Activated T-cell treated with anti-CD3 and anti-CD28 coated beads, Interleukin-2, amount 50 U/mL, for 24 hours (primary cell): Measurements from ENCODE around the gene XRCC4.

ENCODE experiments used
- DNase-seq: peaks from one replicate; pipeline ENCODE4 v3.0.0-alpha.2; 2020
- H3K27ac Mint-ChIP-seq: 2 replicates; pipeline ENCODE4 v1.8.0; 2020; ENCODE audit warnings: mild to moderate bottlenecking, mixed read lengths
- H3K27me3 Mint-ChIP-seq: 2 replicates; pipeline ENCODE4 v1.8.0; 2020; ENCODE audit warnings: mixed read lengths
- H3K36me3 Mint-ChIP-seq: 2 replicates; pipeline ENCODE4 v1.8.0; 2020; ENCODE audit warnings: low read depth, mixed read lengths
- H3K4me1 Mint-ChIP-seq: 2 replicates; pipeline ENCODE4 v1.8.0; 2020; ENCODE audit warnings: low read depth, mixed read lengths
- H3K4me3 Mint-ChIP-seq: 2 replicates; pipeline ENCODE4 v1.8.0; 2020; ENCODE audit warnings: mild to moderate bottlenecking, moderate library complexity, mixed read lengths
- H3K9me3 Mint-ChIP-seq: 2 replicates; pipeline ENCODE4 v1.8.0; 2020; ENCODE audit warnings: mixed read lengths

Gene XRCC4

DNA sequence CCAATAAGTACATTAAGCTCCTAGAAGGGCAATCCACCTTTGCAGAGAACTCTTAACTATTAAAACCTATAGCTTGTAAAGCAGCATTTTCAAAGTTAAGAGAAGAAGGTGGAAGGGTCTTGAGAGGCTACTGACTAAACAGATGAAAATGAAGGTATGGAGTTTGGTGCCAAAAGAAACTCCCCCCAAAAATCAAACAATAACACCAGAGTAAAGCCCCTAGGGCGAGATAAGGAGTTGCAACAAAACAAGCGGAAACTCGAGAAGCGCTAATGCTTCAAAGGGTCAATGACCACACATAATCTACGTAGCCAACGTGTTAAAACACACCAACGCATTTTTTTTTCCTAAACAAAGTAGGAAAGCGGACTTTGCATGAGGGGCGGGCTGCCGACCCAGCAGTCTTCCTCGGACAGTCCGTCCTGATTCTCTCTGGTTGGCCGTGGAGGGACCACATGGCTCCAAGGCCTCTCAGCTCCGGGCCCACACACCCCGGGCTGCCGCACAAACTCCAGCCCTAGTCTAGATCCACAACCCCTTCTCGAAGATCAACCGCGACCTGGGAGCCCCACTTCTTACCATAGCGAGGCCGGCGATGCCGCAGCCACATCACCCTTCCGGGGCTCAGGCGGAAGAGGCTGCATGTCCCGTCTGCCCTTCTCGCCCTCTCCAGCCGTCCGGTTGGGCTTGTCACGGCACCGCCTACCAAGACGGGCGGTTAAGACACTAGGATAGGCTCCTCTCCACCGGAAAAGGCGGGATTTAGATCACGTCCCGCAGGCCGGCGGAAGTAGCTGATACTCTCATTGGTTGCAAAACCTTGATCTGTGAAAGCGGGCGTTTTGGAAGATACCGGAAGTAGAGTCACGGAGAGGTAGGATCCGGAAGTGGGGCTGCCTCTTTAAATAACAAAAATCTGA lies at the start of gene XRCC4, which contains the start of gene TMEM167A:
XRCC4 (plus strand) TSS at position 806 of the 920 bp plus-strand sequence. CDS start 27,373 bp downstream, outside the sequence.
TMEM167A (minus strand) TSS at position 653 of the 920 bp plus-strand sequence; CDS start at position 582, 71 bp downstream.
- H3K4me3 Mint-ChIP-seq: peak within 1 kb of the TSS; percentile 99
- peaks cover 57% of the 10 kb centered on the region for H3K36me3 Mint-ChIP-seq
- H3K27ac Mint-ChIP-seq: peak within 1 kb of the TSS; percentile 99
- no peaks in the 10 kb centered on the region for H3K27me3 Mint-ChIP-seq
- peak; percentile 91 for DNase-seq
- H3K9me3 Mint-ChIP-seq: no peaks in the 10 kb centered on the region
- peaks cover 51% of the 10 kb centered on the region for H3K4me1 Mint-ChIP-seq

DNA sequence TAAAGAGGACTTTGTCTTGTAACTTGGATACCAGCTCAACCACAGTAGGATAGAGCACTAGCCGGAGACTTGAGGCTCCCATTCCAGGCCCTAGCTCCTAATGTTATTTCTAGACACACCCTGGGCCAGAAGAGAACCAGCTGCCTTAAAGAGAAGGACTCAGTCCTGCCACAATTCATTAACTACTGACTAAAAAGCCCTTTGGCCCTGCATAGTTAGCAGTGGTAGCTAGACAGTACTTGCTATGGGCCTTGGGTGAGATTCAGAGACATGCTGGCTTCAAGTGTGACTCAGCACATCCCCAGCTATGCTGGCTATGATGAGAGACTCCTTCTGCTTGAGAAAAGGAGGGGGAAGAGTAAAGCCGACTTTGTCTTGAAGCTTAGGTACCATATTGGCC lies 47.4 kb upstream of the XRCC4 start:
- Mint-ChIP-seq H3K4me1 (no peaks in the 10 kb centered on the region), H3K27ac (no peak overlapping the region), H3K4me3 (no peak overlapping the region), H3K36me3 (no peaks in the 10 kb centered on the region), H3K9me3 (no peaks in the 10 kb centered on the region), H3K27me3 (no peaks in the 10 kb centered on the region)
- no peak for DNase-seq

DNA sequence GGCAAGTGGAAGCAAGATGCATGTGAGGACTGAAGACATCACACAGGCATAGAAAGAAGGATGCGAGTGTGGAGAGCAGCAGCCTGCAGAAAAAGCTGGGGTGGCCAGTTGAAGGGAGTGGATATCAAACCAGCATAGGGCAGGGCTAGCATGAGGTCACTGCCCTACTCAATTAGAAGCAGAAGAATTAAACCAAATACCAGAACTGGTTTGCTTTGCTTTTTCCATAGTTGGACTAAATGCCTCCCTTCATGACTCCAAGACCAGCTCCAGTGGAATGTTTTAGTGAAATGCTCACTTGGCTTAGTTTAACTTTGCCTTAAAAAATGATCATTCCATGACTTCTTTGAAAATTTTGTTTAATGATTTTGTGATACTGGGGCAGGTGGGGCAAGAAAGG lies 46.0 kb upstream of the XRCC4 start:
- Mint-ChIP-seq H3K4me1 (no peaks in the 10 kb centered on the region), H3K27ac (no peak overlapping the region), H3K9me3 (no peaks in the 10 kb centered on the region), H3K36me3 (no peaks in the 10 kb centered on the region), H3K4me3 (no peak overlapping the region), H3K27me3 (no peaks in the 10 kb centered on the region)
- DNase-seq: no peak

GRCh38 chr5:83034036-83034435 lies 43.3 kb upstream of the XRCC4 start:
- no peaks in the 10 kb centered on the region for H3K9me3 Mint-ChIP-seq
- peaks cover 9% of the 10 kb centered on the region for H3K4me1 Mint-ChIP-seq
- H3K27me3 Mint-ChIP-seq: no peaks in the 10 kb centered on the region
- H3K36me3 Mint-ChIP-seq: no peaks in the 10 kb centered on the region
- no peak overlapping the region for H3K27ac Mint-ChIP-seq
- DNase-seq: no peak
- H3K4me3 Mint-ChIP-seq: no peak overlapping the region

DNA sequence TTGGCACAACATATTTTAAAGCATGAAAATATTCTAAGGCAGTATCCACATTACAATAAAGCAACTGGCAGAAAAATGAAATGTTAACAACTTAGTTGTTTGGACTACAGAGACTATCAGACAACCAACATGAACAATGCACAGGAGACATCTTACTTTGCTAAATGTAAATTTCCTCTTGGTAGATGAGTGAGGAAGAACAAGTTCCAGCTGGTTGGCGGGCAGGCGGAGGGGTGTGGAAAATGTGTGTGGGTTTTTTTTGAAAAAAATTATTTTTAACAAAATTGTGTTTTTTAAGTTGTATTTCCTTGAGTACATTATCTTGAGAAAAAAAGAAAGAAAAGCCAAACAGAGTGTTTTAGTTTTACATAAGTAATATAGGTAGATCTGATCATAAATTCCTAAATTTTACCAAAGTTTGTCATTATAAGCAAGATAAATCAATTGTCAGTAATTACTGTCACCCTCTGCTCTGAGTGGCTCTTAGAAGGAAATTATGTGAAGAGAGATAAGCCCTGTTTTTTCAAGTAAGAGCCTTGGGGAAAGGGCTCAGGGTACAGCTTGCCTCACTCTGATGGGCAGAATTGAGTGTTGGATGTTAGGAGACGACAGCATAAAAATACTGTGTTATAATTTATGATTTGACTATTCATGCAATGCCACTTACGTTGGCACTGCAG lies 42.7 kb upstream of the XRCC4 start:
- no peak overlapping the region for H3K27ac Mint-ChIP-seq
- no peak for DNase-seq
- H3K27me3 Mint-ChIP-seq: no peaks in the 10 kb centered on the region
- no peak overlapping the region for H3K4me3 Mint-ChIP-seq
- no peaks in the 10 kb centered on the region for H3K9me3 Mint-ChIP-seq
- peaks cover 9% of the 10 kb centered on the region for H3K4me1 Mint-ChIP-seq
- H3K36me3 Mint-ChIP-seq: no peaks in the 10 kb centered on the region

DNA sequence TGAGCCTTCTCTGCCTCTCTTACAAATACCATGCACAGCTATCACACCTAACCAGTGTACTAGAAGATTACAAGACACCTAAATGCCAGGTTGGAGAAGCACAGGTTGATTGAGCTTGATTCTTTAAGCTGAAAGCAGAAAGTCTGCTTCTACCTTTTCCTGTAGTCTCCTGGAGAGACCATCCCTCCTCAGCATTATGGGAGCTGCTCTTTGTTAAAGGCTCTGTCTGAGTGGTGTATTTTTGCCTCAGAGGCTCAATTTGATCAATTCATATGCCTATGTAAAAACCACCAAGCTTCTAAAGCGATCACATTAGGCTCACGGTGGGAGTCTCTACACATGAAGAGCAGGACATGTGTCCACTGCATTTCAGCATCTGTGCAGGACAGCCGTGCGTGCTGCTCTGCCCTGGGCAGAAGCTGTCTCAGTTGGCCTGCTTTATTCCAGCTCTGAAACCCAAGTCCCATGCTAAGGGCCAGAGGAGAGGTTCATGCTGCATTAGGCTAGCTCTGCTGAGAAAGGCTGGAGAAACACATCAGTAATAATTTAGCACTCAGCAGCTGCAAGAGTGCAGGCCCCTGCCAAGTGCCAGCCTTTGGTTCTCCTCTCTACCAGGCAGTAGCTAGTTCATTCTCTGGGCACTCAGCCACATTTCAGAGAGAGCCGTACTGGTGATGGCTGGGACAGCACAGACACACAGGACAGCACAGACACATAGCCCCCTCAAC lies 41.8 kb upstream of the XRCC4 start:
- H3K36me3 Mint-ChIP-seq: no peaks in the 10 kb centered on the region
- peaks cover 9% of the 10 kb centered on the region for H3K4me1 Mint-ChIP-seq
- H3K27ac Mint-ChIP-seq: no peak overlapping the region
- no peaks in the 10 kb centered on the region for H3K27me3 Mint-ChIP-seq
- H3K9me3 Mint-ChIP-seq: no peaks in the 10 kb centered on the region
- H3K4me3 Mint-ChIP-seq: no peak overlapping the region
- DNase-seq: no peak

DNA sequence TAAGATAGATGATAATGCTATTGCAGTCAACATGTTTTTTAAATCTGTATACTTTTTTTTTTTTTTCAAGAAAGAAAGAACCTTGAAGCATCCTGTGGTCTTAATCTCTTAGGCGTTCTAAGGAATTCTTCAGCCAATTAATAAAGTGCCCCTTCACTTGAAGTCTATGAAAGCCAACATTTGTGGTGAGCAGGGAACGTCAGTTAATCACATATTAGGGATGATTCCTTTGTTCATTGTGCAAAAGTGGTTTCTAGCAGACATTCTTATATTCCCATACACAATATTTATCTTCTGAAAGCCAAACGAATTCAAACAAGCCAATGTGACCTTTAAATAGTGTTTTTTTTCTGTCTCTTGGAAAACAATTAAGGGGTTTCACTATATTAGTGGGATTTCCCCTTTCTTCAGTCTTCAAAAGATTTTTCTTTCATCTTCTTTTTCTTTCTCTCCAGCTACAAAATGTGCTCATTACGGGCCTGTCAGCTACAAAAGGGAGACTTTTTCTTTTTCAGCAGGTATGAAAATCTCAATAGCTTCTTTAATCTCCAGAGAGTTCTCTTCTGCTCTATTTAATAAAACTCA lies 40.3 kb upstream of the XRCC4 start:
- H3K9me3 Mint-ChIP-seq: no peaks in the 10 kb centered on the region
- no peaks in the 10 kb centered on the region for H3K36me3 Mint-ChIP-seq
- no peak overlapping the region for H3K27ac Mint-ChIP-seq
- no peaks in the 10 kb centered on the region for H3K27me3 Mint-ChIP-seq
- H3K4me3 Mint-ChIP-seq: no peak overlapping the region
- peaks cover 9% of the 10 kb centered on the region for H3K4me1 Mint-ChIP-seq
- DNase-seq: no peak

DNA sequence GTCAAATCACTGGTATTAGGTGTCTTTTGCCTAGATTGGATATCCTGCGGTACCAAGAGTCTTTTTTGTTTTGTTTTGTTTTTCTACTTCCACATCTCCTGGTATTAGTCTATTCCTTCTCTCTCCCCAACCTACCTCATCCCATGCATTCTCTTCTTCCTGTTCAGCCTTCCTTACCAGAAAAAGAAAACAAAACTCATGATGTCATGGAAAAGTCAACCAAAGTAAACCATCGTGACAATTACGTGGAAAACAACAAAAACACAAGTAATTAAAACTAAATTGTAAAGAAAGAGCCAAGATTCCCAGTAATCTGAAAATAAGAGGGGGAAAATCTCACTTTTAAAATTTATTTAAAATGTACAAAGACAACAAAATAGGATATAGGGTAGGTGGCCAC lies 38.4 kb upstream of the XRCC4 start:
- no peak for DNase-seq
- H3K9me3 Mint-ChIP-seq: no peaks in the 10 kb centered on the region
- peaks cover 9% of the 10 kb centered on the region for H3K4me1 Mint-ChIP-seq
- no peaks in the 10 kb centered on the region for H3K36me3 Mint-ChIP-seq
- no peak overlapping the region for H3K4me3 Mint-ChIP-seq
- no peaks in the 10 kb centered on the region for H3K27me3 Mint-ChIP-seq
- H3K27ac Mint-ChIP-seq: no peak overlapping the region

DNA sequence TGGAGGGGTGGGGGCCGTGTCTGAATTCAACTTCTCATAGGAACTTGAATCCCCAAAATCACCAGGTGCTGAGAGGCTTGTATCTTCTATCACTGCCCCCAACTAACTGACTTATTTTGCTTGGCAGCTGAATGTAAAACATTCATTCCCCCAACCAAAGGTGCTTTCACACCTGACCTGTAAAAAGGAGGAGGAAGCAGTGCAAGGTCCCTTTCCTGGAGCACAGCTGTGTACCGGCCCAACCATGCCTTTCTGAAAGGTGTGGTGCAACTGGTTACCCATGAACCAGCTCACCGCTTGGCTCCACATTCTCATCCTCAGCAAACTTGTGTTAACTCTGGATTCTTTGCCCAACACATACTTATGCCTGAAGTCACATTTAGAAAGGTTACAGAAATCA lies 34.8 kb upstream of the XRCC4 start:
- DNase-seq: no peak
- Mint-ChIP-seq H3K9me3 (no peaks in the 10 kb centered on the region), H3K36me3 (peaks cover 3% of the 10 kb centered on the region), H3K4me3 (no peak overlapping the region), H3K27me3 (no peaks in the 10 kb centered on the region), H3K4me1 (peaks cover 3% of the 10 kb centered on the region), H3K27ac (no peak overlapping the region)

- H3K4me1 Mint-ChIP-seq: no peaks in the 10 kb centered on the region
- no peak for DNase-seq
- no peak overlapping the region for H3K27ac Mint-ChIP-seq
- H3K36me3 Mint-ChIP-seq: peaks cover 18% of the 10 kb centered on the region
- H3K9me3 Mint-ChIP-seq: no peaks in the 10 kb centered on the region
- no peaks in the 10 kb centered on the region for H3K27me3 Mint-ChIP-seq
- no peak overlapping the region for H3K4me3 Mint-ChIP-seq
These were observed 32.4 kb upstream of the XRCC4 start for GRCh38 chr5:83044926-83045325.

GRCh38 chr5:83048277-83048676 lies 29.1 kb upstream of the XRCC4 start:
- no peak for DNase-seq
- no peak overlapping the region for H3K4me3 Mint-ChIP-seq
- H3K27ac Mint-ChIP-seq: no peak overlapping the region

GRCh38 chr5:83048811-83049210 lies 28.5 kb upstream of the XRCC4 start:
- no peak for DNase-seq
- Mint-ChIP-seq H3K4me3 (no peak overlapping the region), H3K9me3 (no peaks in the 10 kb centered on the region)

More at GRCh38 chr5:83048277-83048676, 29.1 kb upstream of the XRCC4 start:
- Mint-ChIP-seq H3K9me3 (no peaks in the 10 kb centered on the region), H3K36me3 (peaks cover 50% of the 10 kb centered on the region), H3K4me1 (no peaks in the 10 kb centered on the region), H3K27me3 (no peaks in the 10 kb centered on the region)

GRCh38 chr5:83049370-83049885 lies 27.9 kb upstream of the XRCC4 start:
- no peak overlapping the region for H3K27ac Mint-ChIP-seq
- no peak overlapping the region for H3K4me3 Mint-ChIP-seq
- no peaks in the 10 kb centered on the region for H3K4me1 Mint-ChIP-seq
- H3K27me3 Mint-ChIP-seq: no peaks in the 10 kb centered on the region
- DNase-seq: no peak
- peaks cover 62% of the 10 kb centered on the region for H3K36me3 Mint-ChIP-seq
- H3K9me3 Mint-ChIP-seq: no peaks in the 10 kb centered on the region

More at GRCh38 chr5:83048811-83049210, 28.5 kb upstream of the XRCC4 start:
- no peaks in the 10 kb centered on the region for H3K4me1 Mint-ChIP-seq
- peaks cover 56% of the 10 kb centered on the region for H3K36me3 Mint-ChIP-seq
- H3K27me3 Mint-ChIP-seq: no peaks in the 10 kb centered on the region
- H3K27ac Mint-ChIP-seq: no peak overlapping the region

GRCh38 chr5:83050723-83051340 lies 26.5 kb upstream of the XRCC4 start:
- Mint-ChIP-seq H3K27me3 (no peaks in the 10 kb centered on the region), H3K36me3 (peaks cover 76% of the 10 kb centered on the region), H3K27ac (no peak overlapping the region), H3K4me1 (no peaks in the 10 kb centered on the region), H3K9me3 (no peaks in the 10 kb centered on the region), H3K4me3 (no peak overlapping the region)
- no peak for DNase-seq
